ENCODE measurements around the gene TSACC. TPM values are rescaled to one million over a fixed set of nuclear protein-coding genes. Genes with fewer than 3 reads are reported as not detected.

The TSACC gene
- total and polyA plus RNA-seq, 10 of the 15 experiments (the other 5 are each of a cell fraction or from before 2014, with no cell fraction given) = 0.25 to 2.8 (median 0.92) TPM; not detected in 4

DNA sequence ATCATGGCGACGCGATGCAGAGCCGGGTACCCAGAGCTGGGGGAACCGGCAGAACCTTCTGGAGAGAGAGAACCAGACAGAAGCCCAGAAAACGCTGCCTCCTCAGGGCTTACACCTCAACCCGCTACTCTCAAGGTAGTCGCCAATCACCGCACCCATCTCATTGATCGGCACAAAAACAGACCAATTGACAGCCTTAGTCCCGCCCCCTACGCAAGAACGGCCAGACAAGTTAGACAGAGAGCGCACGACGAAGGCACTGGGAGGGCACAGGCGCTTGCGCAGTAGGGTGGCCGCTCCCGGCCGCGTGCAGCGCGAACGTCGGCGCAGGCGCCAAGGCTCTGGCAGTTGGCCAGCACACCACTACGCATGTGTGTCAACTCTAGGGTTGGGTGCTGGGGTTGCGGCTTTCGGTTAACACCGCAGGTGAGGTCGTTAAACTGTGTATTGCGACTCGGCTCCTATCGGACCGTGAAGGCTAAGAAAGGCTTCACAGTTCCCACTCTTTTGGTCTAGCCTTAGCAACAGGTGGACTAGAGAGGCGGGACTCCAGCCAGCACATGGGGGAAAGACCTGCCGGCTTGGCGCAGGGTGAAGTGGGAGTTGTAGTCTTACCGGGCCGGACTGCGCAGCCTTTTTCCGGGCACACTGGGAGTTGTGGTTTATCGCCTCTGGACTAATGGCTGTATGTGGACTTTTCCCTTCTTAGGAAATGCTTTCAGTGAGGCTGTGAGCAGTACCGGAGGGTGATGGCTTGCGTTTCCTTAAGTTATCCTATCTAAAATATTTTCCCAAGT is at the start of gene TSACC, which contains the start of gene CCT3 (continued):
- TF ChIP-seq SREBF2 (IDR thresholded peaks at IDR 0.05; ENCODE audit: low read length) = 0 out of 2 replicates have a peak, but pooled peaks have one; percentile 20
- TF ChIP-seq, protein P1, sequence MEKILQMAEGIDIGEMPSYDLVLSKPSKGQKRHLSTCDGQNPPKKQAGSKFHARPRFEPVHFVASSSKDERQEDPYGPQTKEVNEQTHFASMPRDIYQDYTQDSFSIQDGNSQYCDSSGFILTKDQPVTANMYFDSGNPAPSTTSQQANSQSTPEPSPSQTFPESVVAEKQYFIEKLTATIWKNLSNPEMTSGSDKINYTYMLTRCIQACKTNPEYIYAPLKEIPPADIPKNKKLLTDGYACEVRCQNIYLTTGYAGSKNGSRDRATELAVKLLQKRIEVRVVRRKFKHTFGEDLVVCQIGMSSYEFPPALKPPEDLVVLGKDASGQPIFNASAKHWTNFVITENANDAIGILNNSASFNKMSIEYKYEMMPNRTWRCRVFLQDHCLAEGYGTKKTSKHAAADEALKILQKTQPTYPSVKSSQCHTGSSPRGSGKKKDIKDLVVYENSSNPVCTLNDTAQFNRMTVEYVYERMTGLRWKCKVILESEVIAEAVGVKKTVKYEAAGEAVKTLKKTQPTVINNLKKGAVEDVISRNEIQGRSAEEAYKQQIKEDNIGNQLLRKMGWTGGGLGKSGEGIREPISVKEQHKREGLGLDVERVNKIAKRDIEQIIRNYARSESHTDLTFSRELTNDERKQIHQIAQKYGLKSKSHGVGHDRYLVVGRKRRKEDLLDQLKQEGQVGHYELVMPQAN (conservative IDR thresholded peaks at IDR 0.05) = 0 out of 2 replicates have a peak, but pooled peaks have one; percentile 63
- TF ChIP-seq ETV6 (conservative IDR thresholded peaks at IDR 0.05 in 1 of 2, IDR thresholded peaks at IDR 0.05 in 1 of 2; ENCODE audit: borderline replicate concordance in 1 of 2, low read depth in 1 of 2) = no peak
- TF ChIP-seq TCF3 (IDR thresholded peaks at IDR 0.05; ENCODE audit: borderline replicate concordance, insufficient read depth, low read depth, low read length) = 0 out of 2 replicates have a peak, but pooled peaks have one; percentile 51
- peak; percentile 69; the same call in 1 of the 2 replicates for TF ChIP-seq RFX5 (IDR thresholded peaks at IDR 0.05; ENCODE audit: low read depth, low read length)
- TF ChIP-seq SP1 (IDR thresholded peaks at IDR 0.05; ENCODE audit: low read depth, low read length) = peak; percentile 99
- peak; percentile 92 for TF ChIP-seq MXI1 (IDR thresholded peaks at IDR 0.05; ENCODE audit: low read depth, low read length)
- TF ChIP-seq ZZZ3 (IDR thresholded peaks at IDR 0.05; ENCODE audit: control insufficient read depth, insufficient read length, low read depth) = no peak
- TF ChIP-seq RAD21 (IDR thresholded peaks at IDR 0.05; ENCODE audit: insufficient read depth, low read depth, low read length) = no peak
- peak; percentile 37; the same call in 1 of the 2 replicates for TF ChIP-seq STAT3 (IDR thresholded peaks at IDR 0.05; ENCODE audit: low read depth, low read length)
- TF ChIP-seq, protein P2, sequence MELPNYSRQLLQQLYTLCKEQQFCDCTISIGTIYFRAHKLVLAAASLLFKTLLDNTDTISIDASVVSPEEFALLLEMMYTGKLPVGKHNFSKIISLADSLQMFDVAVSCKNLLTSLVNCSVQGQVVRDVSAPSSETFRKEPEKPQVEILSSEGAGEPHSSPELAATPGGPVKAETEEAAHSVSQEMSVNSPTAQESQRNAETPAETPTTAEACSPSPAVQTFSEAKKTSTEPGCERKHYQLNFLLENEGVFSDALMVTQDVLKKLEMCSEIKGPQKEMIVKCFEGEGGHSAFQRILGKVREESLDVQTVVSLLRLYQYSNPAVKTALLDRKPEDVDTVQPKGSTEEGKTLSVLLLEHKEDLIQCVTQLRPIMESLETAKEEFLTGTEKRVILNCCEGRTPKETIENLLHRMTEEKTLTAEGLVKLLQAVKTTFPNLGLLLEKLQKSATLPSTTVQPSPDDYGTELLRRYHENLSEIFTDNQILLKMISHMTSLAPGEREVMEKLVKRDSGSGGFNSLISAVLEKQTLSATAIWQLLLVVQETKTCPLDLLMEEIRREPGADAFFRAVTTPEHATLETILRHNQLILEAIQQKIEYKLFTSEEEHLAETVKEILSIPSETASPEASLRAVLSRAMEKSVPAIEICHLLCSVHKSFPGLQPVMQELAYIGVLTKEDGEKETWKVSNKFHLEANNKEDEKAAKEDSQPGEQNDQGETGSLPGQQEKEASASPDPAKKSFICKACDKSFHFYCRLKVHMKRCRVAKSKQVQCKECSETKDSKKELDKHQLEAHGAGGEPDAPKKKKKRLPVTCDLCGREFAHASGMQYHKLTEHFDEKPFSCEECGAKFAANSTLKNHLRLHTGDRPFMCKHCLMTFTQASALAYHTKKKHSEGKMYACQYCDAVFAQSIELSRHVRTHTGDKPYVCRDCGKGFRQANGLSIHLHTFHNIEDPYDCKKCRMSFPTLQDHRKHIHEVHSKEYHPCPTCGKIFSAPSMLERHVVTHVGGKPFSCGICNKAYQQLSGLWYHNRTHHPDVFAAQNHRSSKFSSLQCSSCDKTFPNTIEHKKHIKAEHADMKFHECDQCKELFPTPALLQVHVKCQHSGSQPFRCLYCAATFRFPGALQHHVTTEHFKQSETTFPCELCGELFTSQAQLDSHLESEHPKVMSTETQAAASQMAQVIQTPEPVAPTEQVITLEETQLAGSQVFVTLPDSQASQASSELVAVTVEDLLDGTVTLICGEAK (IDR thresholded peaks at IDR 0.05; ENCODE audit: borderline replicate concordance) = peak; percentile 82; the same call in 1 of the 2 replicates
- TF ChIP-seq MTA3 (IDR thresholded peaks at IDR 0.05; ENCODE audit: borderline replicate concordance, low read length) = no peak
- TF ChIP-seq ZSCAN29 (IDR thresholded peaks at IDR 0.05) = no peak
- TF ChIP-seq, protein P3, sequence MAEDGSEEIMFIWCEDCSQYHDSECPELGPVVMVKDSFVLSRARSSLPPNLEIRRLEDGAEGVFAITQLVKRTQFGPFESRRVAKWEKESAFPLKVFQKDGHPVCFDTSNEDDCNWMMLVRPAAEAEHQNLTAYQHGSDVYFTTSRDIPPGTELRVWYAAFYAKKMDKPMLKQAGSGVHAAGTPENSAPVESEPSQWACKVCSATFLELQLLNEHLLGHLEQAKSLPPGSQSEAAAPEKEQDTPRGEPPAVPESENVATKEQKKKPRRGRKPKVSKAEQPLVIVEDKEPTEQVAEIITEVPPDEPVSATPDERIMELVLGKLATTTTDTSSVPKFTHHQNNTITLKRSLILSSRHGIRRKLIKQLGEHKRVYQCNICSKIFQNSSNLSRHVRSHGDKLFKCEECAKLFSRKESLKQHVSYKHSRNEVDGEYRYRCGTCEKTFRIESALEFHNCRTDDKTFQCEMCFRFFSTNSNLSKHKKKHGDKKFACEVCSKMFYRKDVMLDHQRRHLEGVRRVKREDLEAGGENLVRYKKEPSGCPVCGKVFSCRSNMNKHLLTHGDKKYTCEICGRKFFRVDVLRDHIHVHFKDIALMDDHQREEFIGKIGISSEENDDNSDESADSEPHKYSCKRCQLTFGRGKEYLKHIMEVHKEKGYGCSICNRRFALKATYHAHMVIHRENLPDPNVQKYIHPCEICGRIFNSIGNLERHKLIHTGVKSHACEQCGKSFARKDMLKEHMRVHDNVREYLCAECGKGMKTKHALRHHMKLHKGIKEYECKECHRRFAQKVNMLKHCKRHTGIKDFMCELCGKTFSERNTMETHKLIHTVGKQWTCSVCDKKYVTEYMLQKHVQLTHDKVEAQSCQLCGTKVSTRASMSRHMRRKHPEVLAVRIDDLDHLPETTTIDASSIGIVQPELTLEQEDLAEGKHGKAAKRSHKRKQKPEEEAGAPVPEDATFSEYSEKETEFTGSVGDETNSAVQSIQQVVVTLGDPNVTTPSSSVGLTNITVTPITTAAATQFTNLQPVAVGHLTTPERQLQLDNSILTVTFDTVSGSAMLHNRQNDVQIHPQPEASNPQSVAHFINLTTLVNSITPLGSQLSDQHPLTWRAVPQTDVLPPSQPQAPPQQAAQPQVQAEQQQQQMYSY (CRISPR knock-in tag; IDR thresholded peaks at IDR 0.05) = no peak
- peak; percentile 89 for TF ChIP-seq POLR2A (IDR thresholded peaks at IDR 0.05; ENCODE audit: low read depth, low read length)
- peak; percentile 89 for TF ChIP-seq NRF1 (conservative IDR thresholded peaks at IDR 0.05; ENCODE audit: low read depth, low read length)
- TF ChIP-seq, protein P4, sequence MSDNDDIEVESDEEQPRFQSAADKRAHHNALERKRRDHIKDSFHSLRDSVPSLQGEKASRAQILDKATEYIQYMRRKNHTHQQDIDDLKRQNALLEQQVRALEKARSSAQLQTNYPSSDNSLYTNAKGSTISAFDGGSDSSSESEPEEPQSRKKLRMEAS (IDR thresholded peaks at IDR 0.05; ENCODE audit: low read depth, low read length) = peak; percentile 78

All from GM12878 (cell line).